HG03196 (cell line): ENCODE data around the gene FOXP1.

ENCODE experiments used
- ATAC-seq: cut with Tn5 transposase; IDR thresholded peaks from one replicate; pipeline ENCODE4 v1.9.1; 2021; ENCODE audit not compliant: unreplicated experiment

The FOXP1 gene

GRCh38 chr3:71510510-71510909 lies 73.0 kb downstream of the FOXP1 start:
- no peak for ATAC-seq

- ATAC-seq, result no peak
Measured at GRCh38 chr3:71509066-71509465, 74.5 kb downstream of the FOXP1 start.

- no peak for ATAC-seq
Measured at GRCh38 chr3:71505767-71506350, 77.7 kb downstream of the FOXP1 start.

- no peak for ATAC-seq
Measured at GRCh38 chr3:71504250-71505036, 79.1 kb downstream of the FOXP1 start.

- ATAC-seq, result no peak
Measured at GRCh38 chr3:71503525-71504249, 79.8 kb downstream of the FOXP1 start.

- ATAC-seq, result no peak
Measured at GRCh38 chr3:71502066-71502625, 81.4 kb downstream of the FOXP1 start.

- no peak for ATAC-seq
Measured at GRCh38 chr3:71500696-71501095, 82.8 kb downstream of the FOXP1 start.

GRCh38 chr3:71499227-71499876 lies 84.2 kb downstream of the FOXP1 start:
- no peak for ATAC-seq

- no peak for ATAC-seq
Measured at GRCh38 chr3:71498543-71498942, 85.0 kb downstream of the FOXP1 start.

GRCh38 chr3:71497971-71498444 lies 85.5 kb downstream of the FOXP1 start:
- no peak for ATAC-seq

GRCh38 chr3:71497367-71497897 lies 86.1 kb downstream of the FOXP1 start:
- no peak for ATAC-seq

GRCh38 chr3:71495708-71496472 lies 87.6 kb downstream of the FOXP1 start:
- no peak for ATAC-seq

GRCh38 chr3:71494212-71494611 lies 89.3 kb downstream of the FOXP1 start:
- ATAC-seq, result no peak

- no peak for ATAC-seq
Measured at GRCh38 chr3:71492974-71493771, 90.4 kb downstream of the FOXP1 start.

GRCh38 chr3:71492566-71492965 lies 91.0 kb downstream of the FOXP1 start:
- ATAC-seq, result no peak

- ATAC-seq, result no peak
Measured at GRCh38 chr3:71491154-71491752, 92.3 kb downstream of the FOXP1 start.

GRCh38 chr3:71490692-71491091 lies 92.8 kb downstream of the FOXP1 start:
- no peak for ATAC-seq

- ATAC-seq, result no peak
Measured at GRCh38 chr3:71489315-71489761, 94.2 kb downstream of the FOXP1 start.

- no peak for ATAC-seq
Measured at GRCh38 chr3:71488882-71489281, 94.6 kb downstream of the FOXP1 start.
